ENCODE results near the gene CREB5.
"Not testable (repeated sequence)": the region's sequence is repeated elsewhere in the genome, so short reads cannot be mapped to it uniquely, and the experiment has no call there.

CREB5 gene

GRCh38 chr7:28575241-28575643 lies 162.9 kb downstream of the CREB5 start:
- DNase-seq (ENCODE audit: low read depth in 1 of 2, low spot score in 1 of 2): no peak

- DNase-seq (ENCODE audit: low read depth in 1 of 2, low spot score in 1 of 2): no peak
These were observed 164.3 kb downstream of the CREB5 start for GRCh38 chr7:28576656-28577055.

- DNase-seq (ENCODE audit: low read depth in 1 of 2, low spot score in 1 of 2): no peak
These were observed 167.3 kb downstream of the CREB5 start for GRCh38 chr7:28579571-28579970.

GRCh38 chr7:28580665-28581064 lies 168.3 kb downstream of the CREB5 start:
- DNase-seq (ENCODE audit: low read depth in 1 of 2, low spot score in 1 of 2): no peak

GRCh38 chr7:28581351-28581750 lies 169.0 kb downstream of the CREB5 start:
- no peak for DNase-seq (ENCODE audit: low read depth in 1 of 2, low spot score in 1 of 2)

- no peak for DNase-seq (ENCODE audit: low read depth in 1 of 2, low spot score in 1 of 2)
These were observed 169.9 kb downstream of the CREB5 start for GRCh38 chr7:28582226-28582625.

- DNase-seq (ENCODE audit: low read depth in 1 of 2, low spot score in 1 of 2): no peak
These were observed 171.9 kb downstream of the CREB5 start for GRCh38 chr7:28584235-28584634.

GRCh38 chr7:28586736-28587135 lies 174.4 kb downstream of the CREB5 start:
- DNase-seq (ENCODE audit: low read depth in 1 of 2, low spot score in 1 of 2): no peak

- no peak for DNase-seq (ENCODE audit: low read depth in 1 of 2, low spot score in 1 of 2)
These were observed 174.9 kb downstream of the CREB5 start for GRCh38 chr7:28587211-28587610.

- DNase-seq (ENCODE audit: low read depth in 1 of 2, low spot score in 1 of 2): no peak
These were observed 176.3 kb downstream of the CREB5 start for GRCh38 chr7:28588602-28589001.

- DNase-seq (ENCODE audit: low read depth in 1 of 2, low spot score in 1 of 2): no peak
These were observed 178.8 kb downstream of the CREB5 start for GRCh38 chr7:28591041-28591674.

GRCh38 chr7:28591725-28592349 lies 179.5 kb downstream of the CREB5 start:
- no peak for DNase-seq (ENCODE audit: low read depth in 1 of 2, low spot score in 1 of 2)

GRCh38 chr7:28592861-28593260 lies 180.5 kb downstream of the CREB5 start:
- no peak for DNase-seq (ENCODE audit: low read depth in 1 of 2, low spot score in 1 of 2)

- DNase-seq (ENCODE audit: low read depth in 1 of 2, low spot score in 1 of 2): no peak
These were observed 182.8 kb downstream of the CREB5 start for GRCh38 chr7:28595076-28595475.

GRCh38 chr7:28595801-28596200 lies 183.5 kb downstream of the CREB5 start:
- DNase-seq (ENCODE audit: low read depth in 1 of 2, low spot score in 1 of 2): no peak

GRCh38 chr7:28596245-28596935 lies 184.1 kb downstream of the CREB5 start:
- no peak for DNase-seq (ENCODE audit: low read depth in 1 of 2, low spot score in 1 of 2)

- DNase-seq (ENCODE audit: low read depth in 1 of 2, low spot score in 1 of 2): no peak
These were observed 185.0 kb downstream of the CREB5 start for GRCh38 chr7:28597284-28597683.

- not testable (repeated sequence) for DNase-seq (ENCODE audit: low read depth in 1 of 2, low spot score in 1 of 2)
These were observed 185.7 kb downstream of the CREB5 start for GRCh38 chr7:28598037-28598436.

GRCh38 chr7:28598586-28598985 lies 186.3 kb downstream of the CREB5 start:
- no peak for DNase-seq (ENCODE audit: low read depth in 1 of 2, low spot score in 1 of 2)

- no peak for DNase-seq (ENCODE audit: low read depth in 1 of 2, low spot score in 1 of 2)
These were observed 187.1 kb downstream of the CREB5 start for GRCh38 chr7:28599411-28599810.

- no peak for DNase-seq (ENCODE audit: low read depth in 1 of 2, low spot score in 1 of 2)
These were observed 190.0 kb downstream of the CREB5 start for GRCh38 chr7:28602282-28602681.

- no peak for DNase-seq (ENCODE audit: low read depth in 1 of 2, low spot score in 1 of 2)
These were observed 193.2 kb downstream of the CREB5 start for GRCh38 chr7:28605427-28606085.
